ENCODE results near the gene ZNFX1.
"Not testable (repeated sequence)": the region's sequence is repeated elsewhere in the genome, so short reads cannot be mapped to it uniquely, and the experiment has no call there.

Gene ZNFX1

GRCh38 chr20:49210101-49210756 is 67.6 kb downstream of the ZNFX1 start:
- DNase-seq = no peak

DNA sequence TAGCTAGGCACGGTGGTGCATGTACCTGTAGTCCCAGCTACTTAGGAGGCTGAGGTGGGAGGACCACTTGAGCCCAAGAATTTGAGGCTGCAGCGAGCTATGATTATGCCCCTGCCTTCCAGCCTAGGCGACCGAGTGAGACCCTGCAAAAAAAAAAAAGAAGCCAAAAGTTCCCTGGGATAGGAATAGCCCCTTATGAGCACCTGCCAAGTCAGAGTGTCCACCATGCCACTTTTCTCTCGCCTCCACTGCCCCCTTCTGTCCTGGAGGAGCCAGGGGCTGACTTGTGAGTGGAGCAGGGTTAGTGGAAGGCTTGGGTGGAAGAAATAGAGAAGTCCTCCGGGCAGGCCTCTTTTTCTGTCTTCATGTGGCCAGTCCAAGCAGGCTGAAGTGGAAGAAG is 70.8 kb downstream of the ZNFX1 start:
- no peak for DNase-seq

DNA sequence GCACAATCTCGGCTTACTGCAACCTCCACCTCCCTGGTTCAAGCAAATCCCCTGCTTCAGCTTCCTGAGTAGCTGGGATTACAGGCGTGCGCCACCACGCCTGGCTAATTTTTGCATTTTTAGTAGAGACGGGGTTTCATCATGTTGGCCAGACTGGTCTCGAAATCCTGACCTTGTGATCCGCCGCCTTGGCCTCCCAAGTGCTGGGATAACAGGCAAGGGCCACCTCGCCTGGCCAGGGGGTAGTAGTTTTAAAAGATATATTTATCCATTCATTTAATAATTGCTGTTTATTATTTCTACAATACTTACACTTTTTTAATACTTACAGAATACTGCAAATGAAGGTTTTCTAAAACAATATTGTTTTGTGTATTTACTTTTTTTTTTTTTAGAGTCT is 74.1 kb downstream of the ZNFX1 start:
- DNase-seq = no peak

DNA sequence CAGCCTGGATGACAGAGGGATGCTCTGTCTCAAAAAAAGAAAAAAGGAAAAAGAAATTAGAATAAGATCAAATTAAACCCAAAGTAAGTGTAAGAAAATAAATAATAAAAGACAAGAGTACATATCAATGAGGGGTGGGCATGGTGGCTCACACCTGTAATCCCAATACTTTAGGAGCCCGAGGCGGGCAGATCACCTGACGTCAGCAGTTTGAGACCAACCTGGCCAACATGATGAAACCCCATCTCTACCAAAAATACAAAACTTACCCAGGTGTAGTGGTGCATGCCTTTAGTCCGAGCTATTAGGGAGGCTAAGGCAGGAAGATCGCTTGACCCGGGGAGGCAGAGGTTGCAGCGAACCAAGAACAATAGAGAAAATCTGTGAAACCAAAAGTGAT is 74.8 kb downstream of the ZNFX1 start:
- DNase-seq = no peak

- no peak for DNase-seq
These were observed 78.0 kb downstream of the ZNFX1 start for GRCh38 chr20:49199729-49200293.

GRCh38 chr20:49192944-49193518 is 84.8 kb downstream of the ZNFX1 start:
- not testable (repeated sequence) for DNase-seq
